ENCODE data around the gene PTPRCAP. TPM values are rescaled to one million over a fixed set of nuclear protein-coding genes. Genes with fewer than 3 reads are reported as not detected.

The PTPRCAP gene
- total RNA-seq, 4 donors from 2014 or later, result 5.6 to 7.2 (median 6.4) TPM

DNA sequence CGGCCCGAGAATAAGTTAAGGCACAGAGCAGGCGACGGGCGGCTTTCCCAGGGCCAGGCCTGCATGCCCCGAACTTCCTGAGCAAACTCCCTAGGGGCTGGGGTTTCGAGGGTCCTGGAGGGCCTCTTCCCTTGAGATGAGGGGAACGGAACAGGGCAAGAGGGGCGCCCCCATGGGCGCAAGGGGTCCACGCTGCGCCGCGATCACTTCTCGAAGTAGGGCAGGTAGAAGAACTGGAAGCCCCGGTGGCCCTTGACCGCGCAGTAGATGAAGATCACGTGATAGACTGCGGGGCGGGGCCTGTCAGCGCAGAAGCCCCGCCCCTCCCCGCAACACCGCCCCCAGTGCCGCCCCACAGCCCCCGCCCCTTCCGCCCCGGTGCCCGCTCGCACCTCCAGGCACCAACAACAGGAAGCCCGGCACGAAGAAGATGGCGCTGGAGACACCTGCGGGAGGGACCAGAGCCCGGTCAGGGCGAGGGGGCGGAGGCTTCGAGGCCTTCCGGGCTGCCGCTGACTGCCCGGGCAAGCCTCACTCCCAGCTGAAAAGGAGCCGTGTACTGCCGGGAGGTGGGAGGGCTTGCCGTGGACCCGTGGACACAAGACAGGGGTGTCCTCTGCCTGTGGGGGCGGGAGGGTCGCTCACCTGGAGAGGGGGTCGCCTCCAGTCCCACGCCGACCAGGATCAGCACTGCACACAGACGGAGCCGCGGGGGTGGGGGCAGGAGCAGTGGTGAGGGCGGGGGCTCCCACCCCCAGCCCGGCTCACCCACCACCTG, 27.1 kb upstream of the PTPRCAP start:
- H3K27ac ChIP-seq, result peak overlapping the region; percentile 79 to 99 (median 95)
- WGBS, 2 donors, result 35 to 36% methylated on average over 12 to 20 of the region's 56 CpGs
- intact Hi-C loops (cut with DNase I), result loop anchor here (5.0 to 10.0 kb wide), 2 partner anchors 42 to 70 kb away; partner anchors contain the start of gene RAD9A
- DNase-seq, result peak; percentile 91
- no peaks in the 10 kb centered on the region for H3K36me3 ChIP-seq
- no peaks in the 10 kb centered on the region for H3K9me3 ChIP-seq
- H3K4me3 ChIP-seq (replicated peaks in 1 of 3), result peak overlapping the region; percentile 22 to 71 (median 56)
- TF ChIP-seq, protein P1, sequence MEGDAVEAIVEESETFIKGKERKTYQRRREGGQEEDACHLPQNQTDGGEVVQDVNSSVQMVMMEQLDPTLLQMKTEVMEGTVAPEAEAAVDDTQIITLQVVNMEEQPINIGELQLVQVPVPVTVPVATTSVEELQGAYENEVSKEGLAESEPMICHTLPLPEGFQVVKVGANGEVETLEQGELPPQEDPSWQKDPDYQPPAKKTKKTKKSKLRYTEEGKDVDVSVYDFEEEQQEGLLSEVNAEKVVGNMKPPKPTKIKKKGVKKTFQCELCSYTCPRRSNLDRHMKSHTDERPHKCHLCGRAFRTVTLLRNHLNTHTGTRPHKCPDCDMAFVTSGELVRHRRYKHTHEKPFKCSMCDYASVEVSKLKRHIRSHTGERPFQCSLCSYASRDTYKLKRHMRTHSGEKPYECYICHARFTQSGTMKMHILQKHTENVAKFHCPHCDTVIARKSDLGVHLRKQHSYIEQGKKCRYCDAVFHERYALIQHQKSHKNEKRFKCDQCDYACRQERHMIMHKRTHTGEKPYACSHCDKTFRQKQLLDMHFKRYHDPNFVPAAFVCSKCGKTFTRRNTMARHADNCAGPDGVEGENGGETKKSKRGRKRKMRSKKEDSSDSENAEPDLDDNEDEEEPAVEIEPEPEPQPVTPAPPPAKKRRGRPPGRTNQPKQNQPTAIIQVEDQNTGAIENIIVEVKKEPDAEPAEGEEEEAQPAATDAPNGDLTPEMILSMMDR (IDR thresholded peaks at IDR 0.05), result no peak
- peak; percentile 10 to 78 for TF ChIP-seq POLR2A (IDR thresholded peaks at IDR 0.05)
- no peaks in the 10 kb centered on the region for H3K27me3 ChIP-seq
- peaks cover 21 to 53% of the 10 kb centered on the region in 2 donors for H3K4me1 ChIP-seq

DNA sequence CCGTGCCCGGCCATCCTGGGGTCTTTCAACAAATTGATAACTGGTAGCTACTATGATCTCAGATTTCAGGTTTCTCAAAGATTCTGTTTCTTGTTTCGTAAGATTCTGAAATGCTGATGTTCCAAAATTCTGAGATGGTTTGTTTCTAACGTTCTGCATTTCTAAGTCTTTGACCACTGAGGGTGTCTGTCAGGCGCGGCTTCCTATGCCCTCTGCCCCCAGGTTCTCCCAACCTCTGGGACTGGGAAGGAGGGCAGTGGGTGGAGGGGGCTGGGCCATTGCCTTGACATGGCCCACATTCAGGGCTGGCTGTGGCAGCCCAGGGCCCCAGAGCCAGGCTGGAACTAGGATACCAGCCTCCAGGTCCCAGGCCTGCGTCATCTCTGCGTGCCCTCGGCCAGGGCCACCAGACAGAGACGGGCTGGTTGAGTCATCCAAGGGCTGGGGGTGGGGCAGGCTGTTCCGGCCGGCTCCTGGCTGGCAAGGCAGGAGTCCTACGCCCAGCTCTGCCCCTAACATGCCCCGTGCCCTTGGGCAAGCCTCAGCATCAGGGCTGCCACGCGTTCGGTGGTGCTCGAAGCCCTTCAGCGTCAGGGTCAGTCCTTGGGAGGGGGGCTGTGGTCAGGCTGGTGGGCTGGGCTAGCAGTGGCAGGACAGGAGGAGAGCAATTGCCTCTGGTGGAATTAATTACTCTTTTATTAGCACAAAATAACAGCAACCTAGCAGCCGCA, 26.4 kb upstream of the PTPRCAP start:
- intact Hi-C loops (cut with DNase I), result loop anchor here (10.0 kb wide), 1 partner anchor 69 kb away; the partner anchor contains the start of gene RAD9A
- peak overlapping the region; percentile 79 to 99 (median 95) for H3K27ac ChIP-seq
- H3K36me3 ChIP-seq, result no peaks in the 10 kb centered on the region
- peak; percentile 32 to 38 for DNase-seq
- H3K4me1 ChIP-seq, result peaks cover 19 to 54% of the 10 kb centered on the region in 2 donors
- H3K4me3 ChIP-seq (replicated peaks in 1 of 3), result peak overlapping the region in 1 of 3 donors; percentile 56
- H3K27me3 ChIP-seq, result no peaks in the 10 kb centered on the region
- WGBS, 2 donors, result 81 to 91% methylated on average over 7 to 14 of the region's 20 CpGs
- no peaks in the 10 kb centered on the region for H3K9me3 ChIP-seq
- TF ChIP-seq, protein P1 (IDR thresholded peaks at IDR 0.05), result no peak
- TF ChIP-seq POLR2A (IDR thresholded peaks at IDR 0.05), result no peak

DNA sequence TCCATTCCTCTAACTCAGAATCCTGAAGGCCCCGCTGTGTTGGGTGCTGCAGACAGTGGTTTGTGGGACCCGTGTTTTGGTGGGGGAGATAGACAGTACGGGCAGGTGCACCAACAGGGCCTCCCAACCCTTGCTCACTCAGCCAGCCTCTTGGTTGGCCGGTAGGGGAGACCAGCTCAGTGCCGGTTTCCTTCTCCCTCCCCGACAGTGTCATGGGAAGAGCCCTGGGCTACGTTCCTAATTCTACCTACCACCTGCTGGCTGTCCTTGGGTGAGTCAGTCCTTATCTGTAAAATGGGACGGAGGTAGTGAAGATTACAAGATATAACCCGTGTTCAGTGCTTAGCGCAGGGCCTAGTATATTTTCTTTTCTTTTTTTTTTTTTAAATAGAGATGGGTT, 25.7 kb upstream of the PTPRCAP start:
- DNase-seq, result no peak
- no peaks in the 10 kb centered on the region for H3K27me3 ChIP-seq
- H3K9me3 ChIP-seq, result no peaks in the 10 kb centered on the region
- WGBS, 2 donors, result 98% methylated on average over 10 of the region's 10 CpGs
- peaks cover 16 to 51% of the 10 kb centered on the region in 2 donors for H3K4me1 ChIP-seq
- H3K4me3 ChIP-seq (replicated peaks in 1 of 3), result no peak overlapping the region
- TF ChIP-seq, protein P1 (IDR thresholded peaks at IDR 0.05), result no peak
- no peak for TF ChIP-seq POLR2A (IDR thresholded peaks at IDR 0.05)
- intact Hi-C loops (cut with DNase I), result loop anchor here (10.0 kb wide), 1 partner anchor 68 kb away; the partner anchor contains the start of gene RAD9A
- no peaks in the 10 kb centered on the region for H3K36me3 ChIP-seq
- H3K27ac ChIP-seq, result peak overlapping the region in 1 of 3 donors; percentile 95

DNA sequence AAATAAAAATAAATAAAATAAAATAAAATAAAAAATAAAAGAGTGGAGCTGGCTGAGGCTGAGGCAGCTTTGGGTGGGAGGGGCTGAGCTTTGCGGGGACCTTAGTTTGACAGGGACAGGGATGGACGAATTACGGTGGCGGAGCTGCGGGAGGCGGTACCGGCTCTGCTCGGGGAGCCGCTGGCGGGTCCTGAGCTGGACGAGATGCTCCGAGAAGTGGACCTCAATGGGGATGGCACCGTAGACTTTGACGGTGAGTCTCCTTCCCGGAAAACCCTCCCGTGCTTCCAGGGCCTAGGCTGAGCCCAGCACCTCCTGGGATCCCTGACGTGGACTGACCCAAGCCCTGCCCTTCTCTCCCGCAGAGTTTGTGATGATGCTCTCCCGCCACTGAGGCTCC, 20.8 kb upstream of the PTPRCAP start:
- intact Hi-C loops (cut with DNase I), result no loop called here
- 91 to 94% methylated on average over 19 of the region's 19 CpGs for WGBS, 2 donors

More for the DNA sequence above, 20.8 kb upstream of the PTPRCAP start:
- TF ChIP-seq, protein P1 (IDR thresholded peaks at IDR 0.05), result no peak
- TF ChIP-seq POLR2A (IDR thresholded peaks at IDR 0.05), result no peak
- no peaks in the 10 kb centered on the region for H3K9me3 ChIP-seq
- H3K27me3 ChIP-seq, result no peaks in the 10 kb centered on the region
- H3K4me1 ChIP-seq, result peaks cover 0 to 9% of the 10 kb centered on the region in 2 donors
- H3K4me3 ChIP-seq (replicated peaks in 1 of 3), result no peak overlapping the region
- no peak overlapping the region for H3K27ac ChIP-seq
- H3K36me3 ChIP-seq, result no peaks in the 10 kb centered on the region
- no peak for DNase-seq
